ENCODE data around the gene COL15A1.

Gene COL15A1

GRCh38 chr9:98974106-98974505 lies 30.4 kb downstream of the COL15A1 start:
- H3K36me3 ChIP-seq (replicated peaks), result no peaks in the 10 kb centered on the region
- DNase-seq, result no peak
- no peak for TF ChIP-seq CTCF (IDR thresholded peaks at IDR 0.05; ENCODE audit: low read depth, low read length, missing control alignments)
- H3K4me3 ChIP-seq (ENCODE audit: low read depth, low read length), result no peak overlapping the region
- H3K27ac ChIP-seq, result no peak overlapping the region
- in situ Hi-C loops (cut with HindIII; ENCODE audit: low pct_ligation_motif_present, low sequenced_read_pairs), result no loop called here
- no peaks in the 10 kb centered on the region for H3K27me3 ChIP-seq (replicated peaks)

- no peak overlapping the region for H3K27ac ChIP-seq
- no peaks in the 10 kb centered on the region for H3K36me3 ChIP-seq (replicated peaks)
- in situ Hi-C loops (cut with HindIII; ENCODE audit: low pct_ligation_motif_present, low sequenced_read_pairs), result no loop called here
- H3K27me3 ChIP-seq (replicated peaks), result no peaks in the 10 kb centered on the region
- no peak for TF ChIP-seq CTCF (IDR thresholded peaks at IDR 0.05; ENCODE audit: low read depth, low read length, missing control alignments)
- no peak overlapping the region for H3K4me3 ChIP-seq (ENCODE audit: low read depth, low read length)
- DNase-seq, result no peak
These were observed 30.8 kb downstream of the COL15A1 start for GRCh38 chr9:98974554-98974953.

- peak; percentile 68 for DNase-seq
- in situ Hi-C loops (cut with HindIII; ENCODE audit: low pct_ligation_motif_present, low sequenced_read_pairs), result loop anchor here (25.0 kb wide), 1 partner anchor 113 kb away; no protein-coding TSS in a partner anchor
- peak; percentile 99 for TF ChIP-seq CTCF (IDR thresholded peaks at IDR 0.05; ENCODE audit: low read depth, low read length, missing control alignments)
- H3K27me3 ChIP-seq (replicated peaks), result no peaks in the 10 kb centered on the region
- H3K27ac ChIP-seq, result no peak overlapping the region
- no peaks in the 10 kb centered on the region for H3K36me3 ChIP-seq (replicated peaks)
- H3K4me3 ChIP-seq (ENCODE audit: low read depth, low read length), result peak overlapping the region; percentile 36
These were observed 31.4 kb downstream of the COL15A1 start for GRCh38 chr9:98974994-98975712.

GRCh38 chr9:98975838-98976237 lies 32.1 kb downstream of the COL15A1 start:
- no peak for TF ChIP-seq CTCF (IDR thresholded peaks at IDR 0.05; ENCODE audit: low read depth, low read length, missing control alignments)
- in situ Hi-C loops (cut with HindIII; ENCODE audit: low pct_ligation_motif_present, low sequenced_read_pairs), result loop anchor here (25.0 kb wide), 1 partner anchor 114 kb away; no protein-coding TSS in a partner anchor
- H3K36me3 ChIP-seq (replicated peaks), result no peaks in the 10 kb centered on the region
- no peaks in the 10 kb centered on the region for H3K27me3 ChIP-seq (replicated peaks)
- H3K27ac ChIP-seq, result no peak overlapping the region
- no peak for DNase-seq
- no peak overlapping the region for H3K4me3 ChIP-seq (ENCODE audit: low read depth, low read length)

- no peak overlapping the region for H3K27ac ChIP-seq
- no peak for TF ChIP-seq CTCF (IDR thresholded peaks at IDR 0.05; ENCODE audit: low read depth, low read length, missing control alignments)
These were observed 33.6 kb downstream of the COL15A1 start for GRCh38 chr9:98977246-98977714.

More at GRCh38 chr9:98977246-98977714, 33.6 kb downstream of the COL15A1 start:
- H3K4me3 ChIP-seq (ENCODE audit: low read depth, low read length), result no peak overlapping the region
- no peaks in the 10 kb centered on the region for H3K36me3 ChIP-seq (replicated peaks)
- no peaks in the 10 kb centered on the region for H3K27me3 ChIP-seq (replicated peaks)
- no peak for DNase-seq
- in situ Hi-C loops (cut with HindIII; ENCODE audit: low pct_ligation_motif_present, low sequenced_read_pairs), result loop anchor here (25.0 kb wide), 1 partner anchor 115 kb away; no protein-coding TSS in a partner anchor
